GM19452 (cell line): Measurements from ENCODE around the gene PHF23.
"Not testable (repeated sequence)": the region's sequence is repeated elsewhere in the genome, so short reads cannot be mapped to it uniquely, and the experiment has no call there.

ENCODE experiments used
- ATAC-seq: cut with Tn5 transposase; IDR thresholded peaks from one replicate; pipeline ENCODE4 v1.9.1; 2021; ENCODE audit not compliant: unreplicated experiment

PHF23 gene

GRCh38 chr17:7258731-7259554, 19.7 kb upstream of the PHF23 start:
- no peak for ATAC-seq

DNA sequence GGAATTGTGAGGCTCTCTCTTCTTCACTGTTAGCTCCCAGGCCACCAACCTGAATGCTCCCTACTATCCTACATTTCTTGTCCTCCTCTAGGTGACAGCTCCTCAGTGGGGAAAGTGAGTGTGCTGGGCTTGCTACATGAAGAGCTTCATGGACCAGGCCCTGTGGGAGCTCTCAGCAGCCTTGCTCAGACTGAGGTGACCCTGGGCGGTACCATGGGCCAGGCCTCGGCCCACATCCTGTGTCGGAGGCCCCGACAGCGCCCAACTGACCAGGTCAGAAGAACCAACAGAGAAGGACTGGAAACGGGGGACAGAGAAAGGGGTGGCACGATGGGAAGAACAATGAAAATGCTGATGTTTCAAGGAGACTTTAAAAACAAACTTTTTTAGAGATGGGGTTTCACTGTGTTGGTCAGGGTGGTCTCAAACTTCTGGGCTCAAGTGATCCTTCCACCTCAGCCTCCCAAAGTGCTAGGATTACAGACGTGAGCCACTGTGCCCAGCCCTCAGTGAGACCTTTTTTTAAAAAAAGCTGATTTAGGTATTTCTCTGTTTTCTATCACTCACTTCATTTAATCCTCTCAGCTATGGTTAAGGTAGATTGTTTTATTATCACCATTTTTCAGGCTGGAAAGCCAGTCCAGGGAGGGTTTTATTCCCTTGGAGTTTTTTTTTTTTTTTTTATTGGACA, 17.7 kb upstream of the PHF23 start:
- ATAC-seq: no peak

DNA sequence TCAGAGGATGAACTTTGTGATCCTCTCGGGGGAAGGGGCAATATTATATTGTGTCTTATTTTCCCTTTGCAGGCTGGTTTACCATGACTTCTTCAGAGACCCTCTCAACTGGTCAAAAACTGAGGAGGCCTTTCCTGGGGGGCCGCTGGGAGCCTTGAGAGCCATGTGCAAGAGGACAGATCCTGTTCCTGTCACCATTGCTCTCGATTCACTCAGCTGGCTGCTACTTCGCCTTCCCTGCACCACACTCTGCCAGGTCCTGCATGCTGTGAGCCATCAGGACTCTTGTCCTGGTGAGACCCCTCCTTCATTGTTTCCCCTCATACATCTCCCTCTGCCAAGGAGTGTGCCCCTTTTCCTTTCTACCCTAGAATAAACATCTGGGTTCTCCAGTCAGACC, 15.3 kb upstream of the PHF23 start:
- ATAC-seq: no peak

GRCh38 chr17:7253082-7253481, 13.8 kb upstream of the PHF23 start:
- ATAC-seq: no peak

- peak; percentile 44 for ATAC-seq
Measured at GRCh38 chr17:7252176-7253043, 13.2 kb upstream of the PHF23 start, which contains the start of gene ELP5. ELP5 (plus strand) TSS chr17:7252215; CDS start chr17:7252551, 336 bp downstream.

DNA sequence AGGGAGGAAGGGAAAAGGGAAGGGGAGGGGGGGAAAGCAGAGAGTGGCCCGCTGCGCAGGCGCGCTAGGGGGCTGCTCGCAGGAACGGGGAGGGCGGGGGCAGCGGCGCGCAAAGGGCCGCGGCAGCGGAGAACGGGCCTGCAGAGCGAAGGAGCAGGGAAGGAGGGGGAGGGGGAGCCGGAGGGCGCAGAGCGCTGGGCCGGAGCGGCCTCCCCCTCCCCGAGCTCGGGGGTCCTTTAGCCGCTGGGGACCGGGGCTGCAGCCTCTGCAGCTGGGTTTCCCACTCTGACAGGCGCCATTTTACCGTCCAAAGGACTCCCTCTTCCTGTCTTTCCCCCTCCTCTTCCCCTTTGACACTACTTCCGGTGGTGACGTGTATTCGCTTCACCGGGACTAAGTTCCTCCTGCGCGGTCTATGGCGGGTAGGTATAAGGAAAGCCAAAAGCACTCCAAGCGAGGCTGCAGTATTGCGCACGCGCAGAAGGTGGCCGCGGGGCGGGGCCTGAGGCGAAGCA, 12.5 kb upstream of the PHF23 start, which contains the start of gene CTDNEP1:
Gene CTDNEP1 (minus strand): TSS at position 74 of the 515 bp plus-strand sequence. CDS start 438 bp downstream, outside the sequence.
- ATAC-seq: peak; percentile 80

- no peak for ATAC-seq
Measured at GRCh38 chr17:7250695-7251627, 11.7 kb upstream of the PHF23 start.

- no peak for ATAC-seq
Measured at GRCh38 chr17:7249830-7250229, 10.6 kb upstream of the PHF23 start.

GRCh38 chr17:7249214-7249613, 10.0 kb upstream of the PHF23 start:
- no peak for ATAC-seq

DNA sequence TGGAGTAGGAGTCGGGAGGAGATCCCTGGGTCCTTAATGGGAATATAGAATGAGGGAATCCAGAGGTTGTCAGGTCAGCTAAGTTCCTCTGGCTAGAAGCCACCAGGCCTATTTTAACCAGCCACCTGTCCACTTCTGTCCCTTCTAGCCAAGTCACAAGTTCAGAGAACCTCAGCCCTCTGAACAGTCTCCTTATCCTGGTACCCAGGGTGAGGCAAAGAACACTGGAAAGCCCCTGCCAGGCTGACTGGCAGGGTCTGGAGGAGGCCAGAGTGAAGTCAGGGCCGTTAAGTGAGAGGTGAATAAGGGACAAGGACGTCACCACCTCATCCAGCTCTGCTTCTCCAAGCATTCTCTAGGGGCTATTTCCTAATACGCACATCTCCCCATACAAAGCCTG, 9.5 kb upstream of the PHF23 start:
- ATAC-seq: no peak

DNA sequence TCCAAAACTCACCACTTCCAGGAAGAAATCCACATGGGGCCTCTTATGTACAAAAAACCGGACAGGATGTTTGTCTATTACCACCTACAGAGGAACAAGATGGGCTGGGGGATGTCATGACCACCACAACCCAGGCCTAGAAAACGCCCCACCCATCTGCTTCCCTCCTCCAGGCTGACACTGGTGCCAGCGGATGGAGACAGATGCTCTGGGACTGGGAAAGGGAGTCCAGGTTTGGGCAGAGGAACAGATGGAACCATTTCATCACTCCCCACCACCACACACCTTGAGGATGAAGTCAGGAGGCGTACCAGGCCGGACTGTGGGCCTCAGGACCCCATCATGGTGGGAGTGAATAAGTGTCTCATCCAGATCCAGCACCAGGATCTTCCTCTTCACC, 7.5 kb upstream of the PHF23 start:
- no peak for ATAC-seq

DNA sequence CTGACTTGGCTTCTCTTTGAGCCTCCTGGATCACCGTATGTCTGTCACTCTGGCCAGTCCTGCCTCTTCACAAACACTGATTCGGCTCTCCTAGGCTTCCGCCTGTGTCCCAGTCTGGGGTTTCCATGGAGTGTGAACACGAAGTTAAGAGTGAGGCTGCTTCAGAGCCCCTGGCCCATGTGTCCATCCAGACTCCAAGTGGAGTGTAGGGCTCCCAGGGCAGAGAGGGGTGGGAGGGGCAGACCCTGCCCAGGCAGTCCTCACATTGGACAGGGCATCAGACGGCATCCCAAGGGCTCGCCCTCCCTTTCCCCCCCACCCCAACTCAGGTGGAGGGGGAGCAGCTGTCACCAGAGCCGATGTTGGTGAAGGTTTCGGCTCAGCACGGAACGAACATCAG, 4.6 kb upstream of the PHF23 start:
- not testable (repeated sequence) for ATAC-seq

GRCh38 chr17:7243453-7243729, 4.1 kb upstream of the PHF23 start:
- ATAC-seq: no peak

- ATAC-seq: peak; percentile 36
Measured at GRCh38 chr17:7242717-7243452, 3.6 kb upstream of the PHF23 start.

GRCh38 chr17:7241783-7242716, 2.8 kb upstream of the PHF23 start, which contains the start of gene GABARAP:
GABARAP (minus strand) TSS chr17:7242449; CDS start chr17:7242330, 119 bp downstream.
- peak; percentile 17 for ATAC-seq

DNA sequence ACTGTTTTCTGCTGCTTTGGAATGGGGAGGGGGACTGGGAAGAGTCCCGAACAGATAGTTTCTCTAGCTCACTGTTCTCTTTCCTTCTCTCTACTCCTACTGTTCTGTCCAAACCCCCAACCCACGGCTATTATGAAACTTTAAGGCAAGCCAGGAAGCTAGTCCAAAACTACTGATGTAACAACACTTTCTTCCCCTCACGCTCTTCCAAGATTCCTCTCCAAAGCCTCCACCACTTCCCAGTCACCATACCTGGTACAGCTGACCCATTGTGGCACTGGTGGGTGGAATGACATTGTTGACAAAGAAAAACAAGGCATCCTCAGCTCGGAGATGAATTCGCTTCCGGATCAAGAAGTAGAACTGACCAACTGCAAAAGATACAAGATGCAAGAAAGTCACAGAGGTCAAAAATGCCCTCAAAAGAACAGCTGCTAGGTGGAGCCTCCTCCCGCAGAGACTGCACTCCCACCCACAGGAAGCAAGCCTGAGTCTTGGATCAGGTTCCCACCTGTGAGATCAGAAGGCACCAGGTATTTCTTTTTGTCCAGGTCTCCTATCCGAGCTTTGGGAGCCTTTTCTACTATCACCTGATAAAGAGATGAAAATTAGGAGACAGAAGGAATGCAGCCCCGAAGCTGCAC, 2.0 kb upstream of the PHF23 start:
- no peak for ATAC-seq

DNA sequence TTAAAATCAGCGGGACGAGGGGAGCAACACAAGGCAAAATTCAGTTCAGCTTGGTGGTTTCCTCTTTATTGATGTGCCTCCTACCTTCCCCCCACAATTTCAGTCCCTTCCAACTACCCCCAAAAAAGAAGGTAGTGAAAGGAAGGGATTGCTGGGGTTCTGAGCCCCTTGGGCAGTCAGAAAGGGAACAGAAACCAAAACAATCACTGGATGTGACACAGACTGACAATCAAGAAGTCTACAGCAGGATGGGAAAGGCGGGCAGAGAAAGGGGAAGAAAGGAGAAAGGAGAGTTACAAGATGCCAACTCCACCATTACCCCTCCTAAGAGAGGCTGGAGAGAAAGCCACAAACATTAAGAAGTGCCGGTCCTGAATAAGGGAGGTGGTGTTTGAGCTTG, 1.1 kb upstream of the PHF23 start:
- no peak for ATAC-seq
